ENCODE results near the gene CRTC3. TPM values are rescaled to one million over a fixed set of nuclear protein-coding genes. Genes with fewer than 3 reads are reported as not detected.

CRTC3 gene
- total and polyA plus RNA-seq, 4 donors: 17.0 to 32.5 (median 24.9) TPM

GRCh38 chr15:90558171-90558573, 28.4 kb downstream of the CRTC3 start:
- Histone ChIP-seq H3K27me3 (ENCODE audit: control insufficient read depth, insufficient read depth, low read length) (no peaks in the 10 kb centered on the region), H3K27ac (ENCODE audit: low read depth, low read length) (peak overlapping the region; percentile 84), H3K9me3 (ENCODE audit: control insufficient read depth, insufficient read depth, low read length) (no peaks in the 10 kb centered on the region), H3K4me1 (ENCODE audit: control insufficient read depth, insufficient read depth, low read length) (peaks cover 28% of the 10 kb centered on the region), H3K4me3 (ENCODE audit: low read depth, low read length) (no peak overlapping the region), H3K36me3 (ENCODE audit: control insufficient read depth, insufficient read depth, low read length) (peaks cover 4% of the 10 kb centered on the region)
- peak in 1 of 6 donors; percentile 28 for DNase-seq (ENCODE audit: low read depth in 4 of 6, low spot score in 6 of 6)
- 43% methylated on average over 4 of the region's 4 CpGs for WGBS (ENCODE audit: insufficient coverage)

GRCh38 chr15:90559119-90559518, 29.4 kb downstream of the CRTC3 start:
- Histone ChIP-seq H3K36me3 (ENCODE audit: control insufficient read depth, insufficient read depth, low read length) (peaks cover 4% of the 10 kb centered on the region), H3K27me3 (ENCODE audit: control insufficient read depth, insufficient read depth, low read length) (no peaks in the 10 kb centered on the region), H3K4me1 (ENCODE audit: control insufficient read depth, insufficient read depth, low read length) (peaks cover 26% of the 10 kb centered on the region), H3K4me3 (ENCODE audit: low read depth, low read length) (no peak overlapping the region), H3K9me3 (ENCODE audit: control insufficient read depth, insufficient read depth, low read length) (no peaks in the 10 kb centered on the region), H3K27ac (ENCODE audit: low read depth, low read length) (no peak overlapping the region)
- no peak for DNase-seq (ENCODE audit: low read depth in 4 of 6, low spot score in 6 of 6)
- no CpG with 5 or more reads among the region's 1 CpG for WGBS (ENCODE audit: insufficient coverage)

- peaks cover 4% of the 10 kb centered on the region for H3K36me3 ChIP-seq (ENCODE audit: control insufficient read depth, insufficient read depth, low read length)
- DNase-seq (ENCODE audit: low read depth in 4 of 6, low spot score in 6 of 6): peak in 1 of 6 donors; percentile 50
These were observed 30.6 kb downstream of the CRTC3 start for GRCh38 chr15:90560229-90560776.

GRCh38 chr15:90561344-90562244, 31.9 kb downstream of the CRTC3 start:
- DNase-seq (ENCODE audit: low read depth in 4 of 6, low spot score in 6 of 6): peak in 1 of 6 donors; percentile 28
- Histone ChIP-seq H3K9me3 (ENCODE audit: control insufficient read depth, insufficient read depth, low read length) (no peaks in the 10 kb centered on the region), H3K4me1 (ENCODE audit: control insufficient read depth, insufficient read depth, low read length) (peaks cover 23% of the 10 kb centered on the region), H3K27me3 (ENCODE audit: control insufficient read depth, insufficient read depth, low read length) (no peaks in the 10 kb centered on the region), H3K36me3 (ENCODE audit: control insufficient read depth, insufficient read depth, low read length) (peaks cover 4% of the 10 kb centered on the region), H3K4me3 (ENCODE audit: low read depth, low read length) (no peak overlapping the region), H3K27ac (ENCODE audit: low read depth, low read length) (peak overlapping the region; percentile 44)
- WGBS (ENCODE audit: insufficient coverage): 20% methylated on average over 1 of the region's 5 CpGs

More at GRCh38 chr15:90560229-90560776, 30.6 kb downstream of the CRTC3 start:
- peaks cover 23% of the 10 kb centered on the region for H3K4me1 ChIP-seq (ENCODE audit: control insufficient read depth, insufficient read depth, low read length)
- H3K9me3 ChIP-seq (ENCODE audit: control insufficient read depth, insufficient read depth, low read length): no peaks in the 10 kb centered on the region
- H3K4me3 ChIP-seq (ENCODE audit: low read depth, low read length): no peak overlapping the region
- 51% methylated on average over 7 of the region's 7 CpGs for WGBS (ENCODE audit: insufficient coverage)
- H3K27ac ChIP-seq (ENCODE audit: low read depth, low read length): peak overlapping the region; percentile 78
- H3K27me3 ChIP-seq (ENCODE audit: control insufficient read depth, insufficient read depth, low read length): no peaks in the 10 kb centered on the region

GRCh38 chr15:90562669-90563068, 32.9 kb downstream of the CRTC3 start:
- H3K27me3 ChIP-seq (ENCODE audit: control insufficient read depth, insufficient read depth, low read length): no peaks in the 10 kb centered on the region
- no peak overlapping the region for H3K4me3 ChIP-seq (ENCODE audit: low read depth, low read length)
- peak overlapping the region; percentile 44 for H3K27ac ChIP-seq (ENCODE audit: low read depth, low read length)
- H3K9me3 ChIP-seq (ENCODE audit: control insufficient read depth, insufficient read depth, low read length): peaks cover 4% of the 10 kb centered on the region
- H3K4me1 ChIP-seq (ENCODE audit: control insufficient read depth, insufficient read depth, low read length): peaks cover 16% of the 10 kb centered on the region
- 86% methylated on average over 2 of the region's 5 CpGs for WGBS (ENCODE audit: insufficient coverage)
- peaks cover 4% of the 10 kb centered on the region for H3K36me3 ChIP-seq (ENCODE audit: control insufficient read depth, insufficient read depth, low read length)
- no peak for DNase-seq (ENCODE audit: low read depth in 4 of 6, low spot score in 6 of 6)

- H3K4me1 ChIP-seq (ENCODE audit: control insufficient read depth, insufficient read depth, low read length): peaks cover 11% of the 10 kb centered on the region
- 57% methylated on average over 2 of the region's 3 CpGs for WGBS (ENCODE audit: insufficient coverage)
- no peak overlapping the region for H3K4me3 ChIP-seq (ENCODE audit: low read depth, low read length)
- H3K27me3 ChIP-seq (ENCODE audit: control insufficient read depth, insufficient read depth, low read length): no peaks in the 10 kb centered on the region
- H3K36me3 ChIP-seq (ENCODE audit: control insufficient read depth, insufficient read depth, low read length): peaks cover 4% of the 10 kb centered on the region
- DNase-seq (ENCODE audit: low read depth in 4 of 6, low spot score in 6 of 6): no peak
- H3K9me3 ChIP-seq (ENCODE audit: control insufficient read depth, insufficient read depth, low read length): peaks cover 4% of the 10 kb centered on the region
- H3K27ac ChIP-seq (ENCODE audit: low read depth, low read length): no peak overlapping the region
These were observed 33.7 kb downstream of the CRTC3 start for GRCh38 chr15:90563463-90563862.

GRCh38 chr15:90564051-90564450, 34.3 kb downstream of the CRTC3 start:
- H3K27ac ChIP-seq (ENCODE audit: low read depth, low read length): no peak overlapping the region
- DNase-seq (ENCODE audit: low read depth in 4 of 6, low spot score in 6 of 6): no peak
- H3K27me3 ChIP-seq (ENCODE audit: control insufficient read depth, insufficient read depth, low read length): no peaks in the 10 kb centered on the region
- no peak overlapping the region for H3K4me3 ChIP-seq (ENCODE audit: low read depth, low read length)
- no CpG with 5 or more reads among the region's 1 CpG for WGBS (ENCODE audit: insufficient coverage)
- peaks cover 6% of the 10 kb centered on the region for H3K4me1 ChIP-seq (ENCODE audit: control insufficient read depth, insufficient read depth, low read length)
- H3K36me3 ChIP-seq (ENCODE audit: control insufficient read depth, insufficient read depth, low read length): peaks cover 4% of the 10 kb centered on the region
- peaks cover 4% of the 10 kb centered on the region for H3K9me3 ChIP-seq (ENCODE audit: control insufficient read depth, insufficient read depth, low read length)

GRCh38 chr15:90564590-90564989, 34.9 kb downstream of the CRTC3 start:
- Histone ChIP-seq H3K27me3 (ENCODE audit: control insufficient read depth, insufficient read depth, low read length) (no peaks in the 10 kb centered on the region), H3K4me3 (ENCODE audit: low read depth, low read length) (no peak overlapping the region), H3K27ac (ENCODE audit: low read depth, low read length) (no peak overlapping the region), H3K4me1 (ENCODE audit: control insufficient read depth, insufficient read depth, low read length) (peaks cover 6% of the 10 kb centered on the region), H3K36me3 (ENCODE audit: control insufficient read depth, insufficient read depth, low read length) (peaks cover 2% of the 10 kb centered on the region), H3K9me3 (ENCODE audit: control insufficient read depth, insufficient read depth, low read length) (peaks cover 4% of the 10 kb centered on the region)
- DNase-seq (ENCODE audit: low read depth in 4 of 6, low spot score in 6 of 6): no peak
- WGBS (ENCODE audit: insufficient coverage): 83% methylated on average over 1 of the region's 2 CpGs

GRCh38 chr15:90565866-90566265, 36.1 kb downstream of the CRTC3 start:
- Histone ChIP-seq H3K4me3 (ENCODE audit: low read depth, low read length) (no peak overlapping the region), H3K36me3 (ENCODE audit: control insufficient read depth, insufficient read depth, low read length) (no peaks in the 10 kb centered on the region), H3K9me3 (ENCODE audit: control insufficient read depth, insufficient read depth, low read length) (peaks cover 4% of the 10 kb centered on the region), H3K4me1 (ENCODE audit: control insufficient read depth, insufficient read depth, low read length) (peaks cover 3% of the 10 kb centered on the region), H3K27me3 (ENCODE audit: control insufficient read depth, insufficient read depth, low read length) (no peaks in the 10 kb centered on the region), H3K27ac (ENCODE audit: low read depth, low read length) (no peak overlapping the region)
- DNase-seq (ENCODE audit: low read depth in 4 of 6, low spot score in 6 of 6): no peak

- DNase-seq (ENCODE audit: low read depth in 4 of 6, low spot score in 6 of 6): no peak
- H3K27me3 ChIP-seq (ENCODE audit: control insufficient read depth, insufficient read depth, low read length): no peaks in the 10 kb centered on the region
- H3K36me3 ChIP-seq (ENCODE audit: control insufficient read depth, insufficient read depth, low read length): no peaks in the 10 kb centered on the region
- H3K9me3 ChIP-seq (ENCODE audit: control insufficient read depth, insufficient read depth, low read length): peaks cover 4% of the 10 kb centered on the region
- no peak overlapping the region for H3K27ac ChIP-seq (ENCODE audit: low read depth, low read length)
- no CpG with 5 or more reads among the region's 5 CpGs for WGBS (ENCODE audit: insufficient coverage)
- H3K4me1 ChIP-seq (ENCODE audit: control insufficient read depth, insufficient read depth, low read length): no peaks in the 10 kb centered on the region
- no peak overlapping the region for H3K4me3 ChIP-seq (ENCODE audit: low read depth, low read length)
These were observed 40.9 kb downstream of the CRTC3 start for GRCh38 chr15:90570643-90571042.

Measured in spinal cord (tissue), 10 donors.